HepG2 (cell line): ENCODE measurements around the gene ETFA. TPM values are rescaled to one million over a fixed set of nuclear protein-coding genes. Genes with fewer than 3 reads are reported as not detected.

Experiments
- CBFB ChIP-seq: sonication (generic); formaldehyde crosslinking; IDR thresholded peaks from 2 replicates; pipeline ENCODE4 v1.4.0; 2020; ENCODE audit warnings: missing genetic modification reagents
- CREB3 ChIP-seq: sonication (generic); formaldehyde crosslinking; IDR thresholded peaks from 2 replicates; pipeline ENCODE4 v1.5.0; 2020; ENCODE audit warnings: missing genetic modification reagents
- DDIT3 ChIP-seq: sonication (generic); formaldehyde crosslinking; IDR thresholded peaks from 2 replicates; pipeline ENCODE4 v1.4.0; 2020; ENCODE audit warnings: mild to moderate bottlenecking, missing genetic modification reagents
- FLYWCH1 ChIP-seq: sonication (generic); formaldehyde crosslinking; IDR thresholded peaks from 2 replicates; pipeline ENCODE4 v1.8.1; 2023; ENCODE audit warnings: mild to moderate bottlenecking, missing genetic modification reagents
- FOSL2 ChIP-seq: sonication (generic); formaldehyde crosslinking; IDR thresholded peaks from 2 replicates; pipeline ENCODE4 v1.4.0; 2020; ENCODE audit warnings: missing genetic modification reagents
- HHEX ChIP-seq: IDR thresholded peaks from 2 replicates; pipeline ENCODE4 v1.6.1; 2016; ENCODE audit warnings: control low read depth
- HNF1A ChIP-seq, 2 experiments: sonication (generic) in 1 of 2; formaldehyde crosslinking in 1 of 2; IDR thresholded peaks; 2 replicates each; pipeline versions ENCODE4 v1.4.0 to v1.6.1; 2016 to 2020; ENCODE audit warnings: borderline replicate concordance in 1 of 2, low read depth in 1 of 2, mild to moderate bottlenecking in 1 of 2, missing genetic modification reagents in 1 of 2
- IKZF5 ChIP-seq: IDR thresholded peaks from 2 replicates; pipeline ENCODE4 v1.6.1; 2018; ENCODE audit warnings: missing genetic modification reagents, mild to moderate bottlenecking, missing compliant biosample characterization
- KAT7 ChIP-seq: IDR thresholded peaks from 2 replicates; pipeline ENCODE4 v1.6.1; 2018; ENCODE audit warnings: borderline replicate concordance, missing compliant biosample characterization
- ZBTB1 ChIP-seq: sonication (generic); formaldehyde crosslinking; IDR thresholded peaks from 2 replicates; pipeline ENCODE4 v1.4.0; 2020; ENCODE audit warnings: missing genetic modification reagents, borderline replicate concordance
- ZBTB42 ChIP-seq: sonication (generic); formaldehyde crosslinking; IDR thresholded peaks from 2 replicates; pipeline ENCODE4 v1.5.0; 2020; ENCODE audit warnings: mild to moderate bottlenecking, missing genetic modification reagents
- ZFAT ChIP-seq: sonication (generic); formaldehyde crosslinking; conservative IDR thresholded peaks from 2 replicates; pipeline ENCODE4 v1.8.1; 2023; ENCODE audit warnings: missing genetic modification reagents, inconsistent platforms
- ZNF207 ChIP-seq: fragments of 450-650 bp; IDR thresholded peaks from 2 replicates; pipeline ENCODE4 v1.6.1; 2016; ENCODE audit warnings: antibody characterized with exemption, borderline replicate concordance
- ZNF350 ChIP-seq: sonication (generic); formaldehyde crosslinking; IDR thresholded peaks from 2 replicates; pipeline ENCODE4 v1.4.0; 2020; ENCODE audit warnings: mild to moderate bottlenecking, low read depth, missing genetic modification reagents, borderline replicate concordance
- ZNF432 ChIP-seq: sonication (generic); formaldehyde crosslinking; IDR thresholded peaks from 2 replicates; pipeline ENCODE4 v1.5.0; 2020; ENCODE audit warnings: missing genetic modification reagents, mild to moderate bottlenecking, borderline replicate concordance
- ZNF605 ChIP-seq: sonication (generic); formaldehyde crosslinking; IDR thresholded peaks from 2 replicates; pipeline ENCODE4 v1.8.0; 2022; ENCODE audit warnings: mild to moderate bottlenecking, missing genetic modification reagents
- ZNF7 ChIP-seq: IDR thresholded peaks from 2 replicates; pipeline ENCODE4 v1.6.1; 2016; ENCODE audit warnings: missing biosample characterization, missing genetic modification reagents
- ZNF790 ChIP-seq: sonication (generic); formaldehyde crosslinking; IDR thresholded peaks from 2 replicates; pipeline ENCODE4 v1.8.0; 2022; ENCODE audit warnings: missing genetic modification reagents, mild to moderate bottlenecking, borderline replicate concordance
- polyA plus RNA-seq, 8 experiments: library from polyadenylated mRNA; depleted of rRNA in 3 of 8; stranded (reverse) in 7 of 8; unstranded in 1 of 8; fragments of >200 nt; fragmentation: Illumina TruSeq in 4 of 8; extraction: Trizol in 4 of 8; gene quantifications; 2 replicates each; pipeline versions ENCODE4 v1.2.1 to v1.2.3, GENCODE V29; 2011 to 2016; ENCODE audit warnings: low read depth in 4 of 8, missing spikeins in 1 of 8, mixed read lengths in 1 of 8; ENCODE audit not compliant: insufficient read depth in 1 of 8
- total RNA-seq, 5 experiments: library from RNA; depleted of rRNA; stranded (reverse); fragments of >200 nt; fragmentation: Illumina TruSeq; extraction: Trizol; gene quantifications; 2 replicates each; pipeline ENCODE4 v1.2.3, GENCODE V29; 2016; ENCODE audit warnings: low read depth in 1 of 5
- TF ChIP-seq, protein P1 (sequence below): conservative IDR thresholded peaks from 2 replicates; pipeline ENCODE4 v1.6.1; 2018; ENCODE audit warnings: missing genetic modification reagents
- TF ChIP-seq, protein P2 (sequence below): sonication (generic); formaldehyde crosslinking; IDR thresholded peaks from 2 replicates; pipeline ENCODE4 v1.4.0; 2020; ENCODE audit warnings: low read depth, mild to moderate bottlenecking, missing genetic modification reagents

The ETFA gene
- total and polyA plus RNA-seq, 2 of the 13 experiments (the other 11 are each of a cell fraction or from before 2014, with no cell fraction given) = 291 to 396 TPM

DNA sequence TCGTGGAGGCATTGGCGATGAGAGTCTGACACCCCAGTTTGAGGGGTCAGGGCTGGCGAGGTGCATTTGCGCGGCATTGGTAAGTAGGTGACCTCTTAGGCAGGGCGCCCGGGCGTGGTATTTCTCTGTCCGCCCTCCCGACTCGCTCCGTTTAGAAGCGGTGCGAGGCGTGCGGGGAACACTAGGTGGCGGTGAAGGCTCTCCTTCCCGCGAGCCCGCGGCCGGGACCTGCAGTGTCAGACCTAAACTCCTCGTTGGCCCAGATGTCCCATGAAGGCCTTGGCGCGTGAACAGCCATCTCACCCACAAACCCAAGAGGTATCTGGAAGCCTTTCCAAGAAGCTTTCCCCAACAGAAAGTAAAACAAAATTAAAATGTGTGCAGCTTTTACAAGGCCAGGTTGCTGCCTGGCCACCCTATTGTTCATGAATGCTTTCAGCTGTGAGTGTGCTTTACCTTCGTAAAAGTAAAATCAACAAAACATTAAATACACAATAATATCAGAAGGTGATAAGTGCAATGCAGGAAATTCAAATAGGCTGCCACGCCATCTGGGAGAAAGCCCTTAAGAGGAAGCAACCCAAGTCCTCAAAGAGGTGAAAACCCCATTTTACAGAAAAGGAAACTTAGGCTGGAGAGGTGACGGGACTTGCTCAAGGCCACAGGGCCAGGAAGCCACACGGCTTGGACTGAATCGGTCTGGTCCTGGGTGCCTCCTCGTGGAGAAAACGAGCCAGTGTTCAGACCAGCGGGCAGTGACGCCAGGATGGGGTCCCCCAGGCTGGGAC lies 120.3 kb downstream of the ETFA start (continued):
- TF ChIP-seq KAT7 (peak; percentile 43; the same call in 1 of the 2 replicates), ZNF432 (CRISPR knock-in tag) (no peak), ZNF207 (no peak), DDIT3 (CRISPR knock-in tag) (no peak), HNF1A (IDR thresholded peaks at IDR 0.05; ENCODE audit: low read depth) (no peak), HNF1A (CRISPR knock-in tag; IDR thresholded peaks at IDR 0.05; ENCODE audit: borderline replicate concordance) (no peak), IKZF5 (CRISPR knock-in tag) (peak; percentile 73; the same call in 1 of the 2 replicates), ZNF790 (no peak), CBFB (no peak), ZBTB42 (CRISPR knock-in tag) (no peak), FLYWCH1 (CRISPR knock-in tag) (no peak), CREB3 (CRISPR knock-in tag) (no peak), FOSL2 (peak; percentile 52; the same call in 1 of the 2 replicates), ZFAT (CRISPR knock-in tag) (no peak), HHEX (no peak), ZNF7 (CRISPR knock-in tag) (no peak), ZNF350 (CRISPR knock-in tag) (no peak), ZBTB1 (CRISPR knock-in tag) (no peak), ZNF605 (no peak)
- TF ChIP-seq, protein P1, sequence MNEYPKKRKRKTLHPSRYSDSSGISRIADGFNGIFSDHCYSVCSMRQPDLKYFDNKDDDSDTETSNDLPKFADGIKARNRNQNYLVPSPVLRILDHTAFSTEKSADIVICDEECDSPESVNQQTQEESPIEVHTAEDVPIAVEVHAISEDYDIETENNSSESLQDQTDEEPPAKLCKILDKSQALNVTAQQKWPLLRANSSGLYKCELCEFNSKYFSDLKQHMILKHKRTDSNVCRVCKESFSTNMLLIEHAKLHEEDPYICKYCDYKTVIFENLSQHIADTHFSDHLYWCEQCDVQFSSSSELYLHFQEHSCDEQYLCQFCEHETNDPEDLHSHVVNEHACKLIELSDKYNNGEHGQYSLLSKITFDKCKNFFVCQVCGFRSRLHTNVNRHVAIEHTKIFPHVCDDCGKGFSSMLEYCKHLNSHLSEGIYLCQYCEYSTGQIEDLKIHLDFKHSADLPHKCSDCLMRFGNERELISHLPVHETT (CRISPR knock-in tag) = no peak
- TF ChIP-seq, protein P2, sequence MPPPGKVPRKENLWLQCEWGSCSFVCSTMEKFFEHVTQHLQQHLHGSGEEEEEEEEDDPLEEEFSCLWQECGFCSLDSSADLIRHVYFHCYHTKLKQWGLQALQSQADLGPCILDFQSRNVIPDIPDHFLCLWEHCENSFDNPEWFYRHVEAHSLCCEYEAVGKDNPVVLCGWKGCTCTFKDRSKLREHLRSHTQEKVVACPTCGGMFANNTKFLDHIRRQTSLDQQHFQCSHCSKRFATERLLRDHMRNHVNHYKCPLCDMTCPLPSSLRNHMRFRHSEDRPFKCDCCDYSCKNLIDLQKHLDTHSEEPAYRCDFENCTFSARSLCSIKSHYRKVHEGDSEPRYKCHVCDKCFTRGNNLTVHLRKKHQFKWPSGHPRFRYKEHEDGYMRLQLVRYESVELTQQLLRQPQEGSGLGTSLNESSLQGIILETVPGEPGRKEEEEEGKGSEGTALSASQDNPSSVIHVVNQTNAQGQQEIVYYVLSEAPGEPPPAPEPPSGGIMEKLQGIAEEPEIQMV (CRISPR knock-in tag) = no peak
